ENCODE results near the gene KCNS1.

DNA sequence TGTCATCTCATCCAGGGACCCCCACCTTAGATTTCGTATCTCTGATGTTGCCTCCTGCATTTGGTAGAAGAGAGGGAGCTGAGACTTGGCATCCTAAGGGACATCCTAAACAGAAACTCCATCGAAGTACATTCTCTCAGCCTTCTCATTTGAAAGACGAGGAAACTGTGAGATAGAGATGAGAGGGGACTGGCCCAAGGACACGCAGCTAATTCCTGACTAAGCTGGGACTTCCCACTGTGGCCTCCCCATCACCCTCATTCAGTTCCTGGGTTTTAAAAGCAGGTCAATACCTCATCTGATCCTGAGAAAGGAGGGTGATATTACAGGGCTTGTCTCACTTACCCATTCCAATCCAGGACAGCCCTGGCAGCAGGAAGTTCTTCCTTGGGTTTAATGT is 14.9 kb upstream of the KCNS1 start:
- TF ChIP-seq POLR2A (IDR thresholded peaks at IDR 0.05) = no peak
- no peak for TF ChIP-seq CTCF (IDR thresholded peaks at IDR 0.05)
